ENCODE measurements around the gene LRG1. TPM values are rescaled to one million over a fixed set of nuclear protein-coding genes. Genes with fewer than 3 reads are reported as not detected.
"Not testable (repeated sequence)": the region's sequence is repeated elsewhere in the genome, so short reads cannot be mapped to it uniquely, and the experiment has no call there.

Gene LRG1
- total RNA-seq, 1 experiment from 2014 or later: 0.11 TPM

DNA sequence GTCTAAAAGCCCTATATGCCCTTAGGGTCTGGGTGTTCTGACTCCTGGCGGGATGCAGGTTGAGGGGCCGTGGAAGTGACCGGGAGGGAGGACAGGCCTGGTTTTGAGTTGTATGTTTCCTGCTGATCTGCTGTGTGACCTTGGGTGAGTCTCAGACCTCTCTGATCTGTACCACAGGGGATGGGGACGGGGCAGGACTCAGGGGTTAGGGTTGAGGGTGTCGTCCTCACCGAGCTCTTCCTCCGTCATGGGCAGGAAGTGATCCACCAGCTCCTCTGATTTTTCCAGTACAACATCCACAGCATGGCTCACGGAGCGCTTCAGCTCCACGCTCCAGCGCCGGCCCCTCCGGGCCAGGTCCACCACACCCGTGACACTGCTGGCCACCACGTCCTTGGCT lies 11.0 kb downstream of the LRG1 start:
- H4K20me1 ChIP-seq (ENCODE audit: insufficient read depth, low read depth, low read length): no peaks in the 10 kb centered on the region
- H3K4me3 ChIP-seq (ENCODE audit: low read length): no peak overlapping the region
- H3K79me2 ChIP-seq (ENCODE audit: low read length): no peaks in the 10 kb centered on the region
- H3K4me2 ChIP-seq (ENCODE audit: low read depth, low read length, poor library complexity, severe bottlenecking): no peak overlapping the region
- no peaks in the 10 kb centered on the region for H3K36me3 ChIP-seq (ENCODE audit: insufficient read depth, low read length)
- no peaks in the 10 kb centered on the region for H3K9me2 ChIP-seq (replicated peaks; ENCODE audit: insufficient read depth, low read length)
- DNase-seq: no peak
- no peak overlapping the region for H3K27ac ChIP-seq (ENCODE audit: low read length)
- no peaks in the 10 kb centered on the region for H3K4me1 ChIP-seq (ENCODE audit: low read length)
- no peaks in the 10 kb centered on the region for H3K27me3 ChIP-seq (ENCODE audit: low read length)
- no peak overlapping the region for H2AFZ ChIP-seq (ENCODE audit: low read length)
- no peak overlapping the region for H3K9ac ChIP-seq (ENCODE audit: low read length)
- H3K9me3 ChIP-seq (ENCODE audit: low read length): no peaks in the 10 kb centered on the region

DNA sequence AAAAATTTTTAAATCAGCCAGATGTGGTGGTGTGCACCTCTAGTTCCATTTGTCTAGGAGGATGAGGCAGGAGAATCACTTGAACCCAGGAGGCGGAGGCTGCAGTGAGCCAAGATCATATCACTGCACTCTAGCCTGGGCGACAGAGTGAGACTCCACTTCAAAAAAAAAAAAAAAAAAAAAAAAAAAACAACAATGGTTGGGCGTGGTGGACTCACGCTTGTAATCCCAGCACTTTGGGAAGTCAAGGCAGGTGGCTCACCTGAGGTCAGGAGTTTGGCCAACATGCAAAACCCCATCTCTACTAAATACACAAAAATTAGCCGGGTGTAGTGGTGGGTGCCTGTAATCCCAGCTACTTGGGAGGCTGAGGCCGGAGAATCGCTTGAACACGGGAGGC lies 12.5 kb downstream of the LRG1 start:
- not testable (repeated sequence) for DNase-seq; H2AFZ ChIP-seq (ENCODE audit: low read length); H3K9me3 ChIP-seq (ENCODE audit: low read length); H3K27me3 ChIP-seq (ENCODE audit: low read length); H3K4me3 ChIP-seq (ENCODE audit: low read length); H3K4me2 ChIP-seq (ENCODE audit: low read depth, low read length, poor library complexity, severe bottlenecking); H3K4me1 ChIP-seq (ENCODE audit: low read length); H3K27ac ChIP-seq (ENCODE audit: low read length); H4K20me1 ChIP-seq (ENCODE audit: insufficient read depth, low read depth, low read length); H3K36me3 ChIP-seq (ENCODE audit: insufficient read depth, low read length); H3K9me2 ChIP-seq (replicated peaks; ENCODE audit: insufficient read depth, low read length); H3K9ac ChIP-seq (ENCODE audit: low read length); H3K79me2 ChIP-seq (ENCODE audit: low read length)

- H3K36me3 ChIP-seq (ENCODE audit: insufficient read depth, low read length): no peaks in the 10 kb centered on the region
- DNase-seq: no peak
- no peak overlapping the region for H3K9ac ChIP-seq (ENCODE audit: low read length)
- H2AFZ ChIP-seq (ENCODE audit: low read length): no peak overlapping the region
- H3K9me3 ChIP-seq (ENCODE audit: low read length): no peaks in the 10 kb centered on the region
- H3K4me2 ChIP-seq (ENCODE audit: low read depth, low read length, poor library complexity, severe bottlenecking): no peak overlapping the region
- no peaks in the 10 kb centered on the region for H3K9me2 ChIP-seq (replicated peaks; ENCODE audit: insufficient read depth, low read length)
- H3K4me3 ChIP-seq (ENCODE audit: low read length): no peak overlapping the region
- no peaks in the 10 kb centered on the region for H4K20me1 ChIP-seq (ENCODE audit: insufficient read depth, low read depth, low read length)
- no peaks in the 10 kb centered on the region for H3K27me3 ChIP-seq (ENCODE audit: low read length)
- H3K27ac ChIP-seq (ENCODE audit: low read length): no peak overlapping the region
- H3K79me2 ChIP-seq (ENCODE audit: low read length): no peaks in the 10 kb centered on the region
- no peaks in the 10 kb centered on the region for H3K4me1 ChIP-seq (ENCODE audit: low read length)
These were observed 14.3 kb downstream of the LRG1 start for GRCh38 chr19:4525563-4526002.

DNA sequence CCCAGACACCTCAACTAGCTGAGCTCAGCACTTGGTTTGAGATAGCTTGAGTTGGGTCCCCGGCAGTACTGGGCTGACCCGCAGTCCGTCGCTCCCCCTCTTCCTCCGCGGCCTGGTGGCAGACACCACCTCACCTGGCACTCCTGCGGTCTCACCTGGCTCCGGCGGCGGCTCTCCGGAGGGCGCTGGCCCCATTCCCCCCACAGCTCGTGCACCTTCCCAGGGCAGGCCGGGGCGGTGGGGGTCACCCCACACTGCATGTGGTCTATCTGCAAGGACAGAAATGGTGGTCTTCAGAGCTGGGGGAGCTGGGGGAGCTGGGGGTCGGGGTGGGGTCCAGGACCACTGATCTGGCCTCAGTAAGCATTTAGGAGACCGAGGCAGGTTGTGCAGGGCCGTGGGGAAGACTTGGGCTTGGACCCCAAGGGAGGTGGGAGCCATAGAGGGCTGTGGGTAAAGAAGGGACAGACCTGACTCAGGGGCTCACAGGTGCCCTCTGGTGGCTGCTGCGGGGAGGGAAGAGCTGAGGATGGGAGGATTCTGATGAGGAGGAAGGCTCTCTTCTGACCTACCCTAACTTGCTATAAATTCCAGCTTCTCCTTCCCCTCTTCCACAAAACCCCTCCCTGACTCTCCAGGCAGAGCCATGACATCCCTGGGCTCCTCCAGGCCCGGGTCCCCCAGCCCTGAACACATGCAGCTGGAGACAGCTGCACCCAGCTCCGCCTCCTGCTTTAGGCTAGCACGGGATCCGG lies 14.9 kb downstream of the LRG1 start:
- H2AFZ ChIP-seq (ENCODE audit: low read length): no peak overlapping the region
- no peak overlapping the region for H3K9ac ChIP-seq (ENCODE audit: low read length)
- no peaks in the 10 kb centered on the region for H3K27me3 ChIP-seq (ENCODE audit: low read length)
- no peaks in the 10 kb centered on the region for H3K9me2 ChIP-seq (replicated peaks; ENCODE audit: insufficient read depth, low read length)
- no peaks in the 10 kb centered on the region for H4K20me1 ChIP-seq (ENCODE audit: insufficient read depth, low read depth, low read length)
- H3K27ac ChIP-seq (ENCODE audit: low read length): no peak overlapping the region
- H3K4me3 ChIP-seq (ENCODE audit: low read length): no peak overlapping the region
- DNase-seq: peak; percentile 86
- H3K4me2 ChIP-seq (ENCODE audit: low read depth, low read length, poor library complexity, severe bottlenecking): no peak overlapping the region
- no peaks in the 10 kb centered on the region for H3K4me1 ChIP-seq (ENCODE audit: low read length)
- H3K36me3 ChIP-seq (ENCODE audit: insufficient read depth, low read length): no peaks in the 10 kb centered on the region
- no peaks in the 10 kb centered on the region for H3K79me2 ChIP-seq (ENCODE audit: low read length)
- no peaks in the 10 kb centered on the region for H3K9me3 ChIP-seq (ENCODE audit: low read length)

GRCh38 chr19:4523306-4524110 lies 16.3 kb downstream of the LRG1 start:
- Histone ChIP-seq H3K36me3 (ENCODE audit: insufficient read depth, low read length) (no peaks in the 10 kb centered on the region), H3K4me2 (ENCODE audit: low read depth, low read length, poor library complexity, severe bottlenecking) (no peak overlapping the region), H3K9me2 (replicated peaks; ENCODE audit: insufficient read depth, low read length) (no peaks in the 10 kb centered on the region), H2AFZ (ENCODE audit: low read length) (no peak overlapping the region), H3K4me1 (ENCODE audit: low read length) (no peaks in the 10 kb centered on the region), H3K27ac (ENCODE audit: low read length) (no peak overlapping the region), H3K9ac (ENCODE audit: low read length) (no peak overlapping the region), H3K79me2 (ENCODE audit: low read length) (no peaks in the 10 kb centered on the region), H3K4me3 (ENCODE audit: low read length) (no peak overlapping the region), H3K9me3 (ENCODE audit: low read length) (no peaks in the 10 kb centered on the region), H3K27me3 (ENCODE audit: low read length) (no peaks in the 10 kb centered on the region), H4K20me1 (ENCODE audit: insufficient read depth, low read depth, low read length) (no peaks in the 10 kb centered on the region)
- DNase-seq: peak; percentile 64

DNA sequence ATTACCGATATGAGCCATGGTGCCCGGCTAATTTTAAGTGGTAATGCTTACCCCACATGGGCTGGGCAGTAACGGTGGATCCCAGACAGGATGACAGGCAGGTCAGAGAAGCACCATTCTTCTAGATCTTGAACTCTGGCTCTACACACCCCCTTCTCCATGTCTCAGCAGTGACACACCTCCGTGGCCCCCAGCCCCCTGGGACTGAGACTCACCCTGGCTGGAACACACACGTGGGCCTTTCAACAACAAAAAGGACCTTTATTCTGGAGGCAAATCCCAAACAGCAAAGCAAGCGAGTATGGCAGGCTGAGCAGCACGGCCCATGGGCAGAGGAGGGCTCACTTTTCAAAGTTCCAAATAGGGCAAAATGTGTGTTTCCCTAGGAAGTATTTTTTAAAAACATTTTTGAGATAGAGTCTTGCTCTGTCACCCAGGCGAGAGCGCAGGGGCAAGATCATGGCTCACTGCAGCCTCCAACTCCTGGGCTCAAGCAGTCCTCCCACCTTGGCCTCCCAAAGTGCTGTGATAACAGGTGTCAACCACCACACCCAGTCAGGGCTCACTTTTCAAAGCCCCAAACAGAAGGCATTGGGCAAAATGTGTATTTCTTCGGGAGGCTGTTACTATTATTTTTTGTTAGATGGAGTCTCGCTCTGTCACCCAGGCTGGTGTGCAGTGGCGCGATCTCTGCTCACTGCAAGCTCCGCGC lies 17.4 kb downstream of the LRG1 start:
- Histone ChIP-seq H4K20me1 (ENCODE audit: insufficient read depth, low read depth, low read length) (no peaks in the 10 kb centered on the region), H3K27ac (ENCODE audit: low read length) (no peak overlapping the region), H3K9ac (ENCODE audit: low read length) (no peak overlapping the region), H2AFZ (ENCODE audit: low read length) (no peak overlapping the region), H3K4me2 (ENCODE audit: low read depth, low read length, poor library complexity, severe bottlenecking) (no peak overlapping the region), H3K9me3 (ENCODE audit: low read length) (no peaks in the 10 kb centered on the region), H3K27me3 (ENCODE audit: low read length) (no peaks in the 10 kb centered on the region), H3K9me2 (replicated peaks; ENCODE audit: insufficient read depth, low read length) (no peaks in the 10 kb centered on the region), H3K36me3 (ENCODE audit: insufficient read depth, low read length) (no peaks in the 10 kb centered on the region), H3K79me2 (ENCODE audit: low read length) (no peaks in the 10 kb centered on the region), H3K4me1 (ENCODE audit: low read length) (no peaks in the 10 kb centered on the region), H3K4me3 (ENCODE audit: low read length) (no peak overlapping the region)
- DNase-seq: no peak

DNA sequence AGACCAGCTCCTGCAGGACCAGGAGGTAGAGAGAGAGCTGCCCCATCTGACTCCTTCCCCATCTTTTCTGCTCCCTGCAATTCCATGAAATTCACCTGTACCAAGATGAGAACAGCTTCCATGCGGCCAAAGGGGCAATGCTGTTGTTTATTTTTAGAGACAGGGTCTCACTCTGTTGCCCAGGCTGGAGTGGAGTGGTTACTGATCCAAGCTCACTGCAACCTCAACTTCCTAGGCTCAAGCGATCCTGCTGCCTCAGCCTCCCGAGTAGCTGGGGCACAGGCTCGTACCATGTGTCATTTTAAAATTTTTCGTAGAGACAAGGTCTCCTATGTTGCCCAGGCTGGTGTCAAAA lies 18.0 kb downstream of the LRG1 start:
- Histone ChIP-seq H3K36me3 (ENCODE audit: insufficient read depth, low read length) (no peaks in the 10 kb centered on the region), H3K9ac (ENCODE audit: low read length) (no peak overlapping the region), H3K9me2 (replicated peaks; ENCODE audit: insufficient read depth, low read length) (no peaks in the 10 kb centered on the region), H3K4me1 (ENCODE audit: low read length) (no peaks in the 10 kb centered on the region), H3K4me2 (ENCODE audit: low read depth, low read length, poor library complexity, severe bottlenecking) (no peak overlapping the region), H4K20me1 (ENCODE audit: insufficient read depth, low read depth, low read length) (no peaks in the 10 kb centered on the region), H2AFZ (ENCODE audit: low read length) (no peak overlapping the region), H3K4me3 (ENCODE audit: low read length) (no peak overlapping the region), H3K79me2 (ENCODE audit: low read length) (no peaks in the 10 kb centered on the region), H3K9me3 (ENCODE audit: low read length) (no peaks in the 10 kb centered on the region), H3K27me3 (ENCODE audit: low read length) (no peaks in the 10 kb centered on the region), H3K27ac (ENCODE audit: low read length) (no peak overlapping the region)
- DNase-seq: no peak

- no peak for DNase-seq
- Histone ChIP-seq H3K9me2 (replicated peaks; ENCODE audit: insufficient read depth, low read length) (no peaks in the 10 kb centered on the region), H2AFZ (ENCODE audit: low read length) (no peak overlapping the region), H3K4me2 (ENCODE audit: low read depth, low read length, poor library complexity, severe bottlenecking) (no peak overlapping the region), H3K4me1 (ENCODE audit: low read length) (no peaks in the 10 kb centered on the region), H3K36me3 (ENCODE audit: insufficient read depth, low read length) (no peaks in the 10 kb centered on the region), H3K27ac (ENCODE audit: low read length) (no peak overlapping the region), H3K9me3 (ENCODE audit: low read length) (no peaks in the 10 kb centered on the region), H4K20me1 (ENCODE audit: insufficient read depth, low read depth, low read length) (no peaks in the 10 kb centered on the region), H3K79me2 (ENCODE audit: low read length) (no peaks in the 10 kb centered on the region), H3K27me3 (ENCODE audit: low read length) (no peaks in the 10 kb centered on the region), H3K4me3 (ENCODE audit: low read length) (no peak overlapping the region), H3K9ac (ENCODE audit: low read length) (no peak overlapping the region)
These were observed 18.5 kb downstream of the LRG1 start for GRCh38 chr19:4521170-4521887.

Measured in Karpas-422 (cell line).